OCI-LY7 (cell line): ENCODE results near the gene SIAH1. TPM values are rescaled to one million over a fixed set of nuclear protein-coding genes. Genes with fewer than 3 reads are reported as not detected.

Experiments used
- BruUV-seq: library from RNA; stranded (reverse); fragments of 400-500 nt; replicated peaks from 2 replicates; lab custom pipeline; 2021; lab: Mats Ljungman, UMichigan
- CTCF ChIA-PET: fragments of 300-600 bp; sonication (Branson Sonifier 250); formaldehyde crosslinking; loops from one replicate; lab custom pipeline; 2022; ENCODE audit warnings: antibody characterized with exemption; ENCODE audit not compliant: unreplicated experiment; lab: Charles Lee
- POLR2A ChIA-PET: fragments of 300-600 bp; sonication (Branson Sonifier 250); formaldehyde crosslinking; loops from one replicate; lab custom pipeline; 2022; ENCODE audit warnings: antibody characterized with exemption; lab: Charles Lee
- DNase-seq: peaks from one replicate; pipeline ENCODE4 v3.0.0-alpha.2; 2015; ENCODE audit warnings: low spot score
- H2AFZ ChIP-seq: fragments of 200-600 bp; sonication (generic), shearing (Covaris generic); 2 replicates; pipeline ENCODE4 v1.6.1; 2014; ENCODE audit warnings: mild to moderate bottlenecking, antibody characterized with exemption, low read length, moderate library complexity
- H3K27ac ChIP-seq: fragments of 200-600 bp; sonication (generic); 2 replicates; pipeline ENCODE4 v1.5.1; 2014; ENCODE audit warnings: mixed run types, low read depth, mild to moderate bottlenecking, moderate library complexity, low read length, inconsistent platforms; ENCODE audit not compliant: poor library complexity, severe bottlenecking
- H3K36me3 ChIP-seq: fragments of 200-600 bp; sonication (generic); 2 replicates; pipeline ENCODE4 v1.6.1; 2014; ENCODE audit warnings: mild to moderate bottlenecking, antibody characterized with exemption, low read length, moderate library complexity, mixed read lengths; ENCODE audit not compliant: insufficient read depth
- H3K4me1 ChIP-seq: fragments of 200-600 bp; sonication (generic); 2 replicates; pipeline ENCODE4 v1.5.1; 2014; ENCODE audit warnings: mild to moderate bottlenecking, low read length; ENCODE audit not compliant: insufficient read depth, poor library complexity, severe bottlenecking
- H3K4me2 ChIP-seq: fragments of 200-600 bp; sonication (generic); 2 replicates; pipeline ENCODE4 v1.6.1; 2014; ENCODE audit warnings: mild to moderate bottlenecking, low read length
- H3K4me3 ChIP-seq: fragments of 200-600 bp; sonication (generic); 2 replicates; pipeline ENCODE4 v1.5.1; 2014; ENCODE audit warnings: mild to moderate bottlenecking, low read depth, low read length; ENCODE audit not compliant: poor library complexity, severe bottlenecking
- H3K79me2 ChIP-seq: fragments of 200-600 bp; sonication (generic); 2 replicates; pipeline ENCODE4 v1.6.1; 2016; ENCODE audit warnings: low read depth, mild to moderate bottlenecking, low read length, moderate library complexity, mixed read lengths; ENCODE audit not compliant: insufficient read depth
- H3K9me2 ChIP-seq: fragments of 200-600 bp; sonication (generic); 2 replicates; pipeline ENCODE4 v1.6.1; 2016; ENCODE audit warnings: mild to moderate bottlenecking, low read length, mixed read lengths; ENCODE audit not compliant: insufficient read depth
- H3K9me3 ChIP-seq: fragments of 200-600 bp; sonication (generic); 2 replicates; pipeline ENCODE4 v1.6.1; 2014; ENCODE audit warnings: mild to moderate bottlenecking, mixed run types, low read length, mixed read lengths
- H4K20me1 ChIP-seq: fragments of 200-600 bp; sonication (generic); 2 replicates; pipeline ENCODE4 v1.6.1; 2014; ENCODE audit warnings: mild to moderate bottlenecking, antibody characterized with exemption, low read length, moderate library complexity, mixed read lengths; ENCODE audit not compliant: insufficient read depth
- EZH2phosphoT487 ChIP-seq: fragments of 200-600 bp; sonication (generic); IDR thresholded peaks from 2 replicates; pipeline ENCODE4 v1.6.1; 2018; ENCODE audit warnings: low read depth, borderline replicate concordance, mild to moderate bottlenecking, mixed run types, antibody characterized with exemption, low read length, moderate library complexity, mixed read lengths
- intact Hi-C: fragments of 100-400 bp; cut with micrococcal nuclease; formaldehyde crosslinking; loops from one replicate; pipeline ENCODE4 v1.10.0; 2022; ENCODE audit not compliant: unreplicated experiment
- total RNA-seq, 2 experiments: library from RNA; depleted of rRNA in 1 of 2; stranded (reverse); fragments of >200 nt in 1 of 2; shearing (Covaris generic) in 1 of 2; gene quantifications; 2 replicates each; pipeline ENCODE4 v1.2.3, GENCODE V29; 2014 to 2022
- TF ChIP-seq, protein P1 (sequence below): fragments of 200-600 bp; sonication (generic); conservative IDR thresholded peaks from 2 replicates; pipeline ENCODE4 v1.5.1; 2014; ENCODE audit warnings: mild to moderate bottlenecking, antibody characterized with exemption, low read length, moderate library complexity, mixed read lengths

Gene SIAH1
- total RNA-seq, 2 experiments from 2014 or later, result 18.9 to 22.8 TPM

DNA sequence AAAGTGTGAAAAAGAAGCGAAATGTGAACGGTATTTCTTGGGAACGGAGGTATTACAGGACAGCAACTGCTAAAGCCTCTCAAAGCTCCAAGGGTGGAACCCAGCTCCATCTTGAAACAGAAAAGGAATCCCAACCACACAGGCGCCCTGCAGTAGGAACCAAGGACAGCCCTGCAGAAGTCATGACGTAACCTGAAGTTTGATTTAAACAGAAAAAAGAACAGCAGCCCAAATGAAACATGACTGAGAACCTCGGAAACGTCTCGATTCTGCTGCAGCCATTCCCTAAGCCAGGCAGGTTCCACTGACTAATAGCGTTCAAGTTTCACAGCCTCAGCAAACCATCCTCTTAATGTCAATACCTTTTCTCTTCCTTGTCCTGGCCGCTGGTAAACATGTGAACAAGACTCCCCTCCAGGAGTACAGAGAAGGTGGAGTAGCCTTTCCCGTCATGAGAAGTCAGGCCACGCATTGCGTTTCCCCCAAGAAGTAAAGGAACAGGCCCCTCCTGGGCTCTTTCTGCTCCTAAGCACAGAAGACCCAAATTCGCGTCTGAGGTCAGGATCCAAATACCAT is 20.1 kb downstream of the SIAH1 start:
- intact Hi-C loops, result no loop called here
- BruUV-seq, result no TSS peak
- peaks cover 12% of the 10 kb centered on the region; the same call in 1 of the 2 replicates for H3K36me3 ChIP-seq
- peaks cover 27% of the 10 kb centered on the region for H3K4me1 ChIP-seq
- ChIA-PET CTCF (interaction anchor here (0.9 kb wide), 1 partner anchor 11 kb away, joined by 3 read pairs; no protein-coding TSS in a partner anchor), POLR2A (interaction anchor here (0.6 to 1.3 kb wide), 3 partner anchors 10 to 201 kb away, joined by 3 read pairs; no protein-coding TSS in a partner anchor)
- H3K9me2 ChIP-seq, result no peaks in the 10 kb centered on the region
- no peak for DNase-seq
- H3K79me2 ChIP-seq, result peaks cover 88% of the 10 kb centered on the region
- H3K4me2 ChIP-seq, result peak overlapping the region; percentile 57; the same call in 1 of the 2 replicates
- no peaks in the 10 kb centered on the region for H3K9me3 ChIP-seq
- no peak overlapping the region for H3K27ac ChIP-seq
- no peak overlapping the region for H2AFZ ChIP-seq
- no peak overlapping the region for H3K4me3 ChIP-seq
- H4K20me1 ChIP-seq, result peaks cover 37% of the 10 kb centered on the region
- no peak for TF ChIP-seq EZH2phosphoT487
- TF ChIP-seq, protein P1, sequence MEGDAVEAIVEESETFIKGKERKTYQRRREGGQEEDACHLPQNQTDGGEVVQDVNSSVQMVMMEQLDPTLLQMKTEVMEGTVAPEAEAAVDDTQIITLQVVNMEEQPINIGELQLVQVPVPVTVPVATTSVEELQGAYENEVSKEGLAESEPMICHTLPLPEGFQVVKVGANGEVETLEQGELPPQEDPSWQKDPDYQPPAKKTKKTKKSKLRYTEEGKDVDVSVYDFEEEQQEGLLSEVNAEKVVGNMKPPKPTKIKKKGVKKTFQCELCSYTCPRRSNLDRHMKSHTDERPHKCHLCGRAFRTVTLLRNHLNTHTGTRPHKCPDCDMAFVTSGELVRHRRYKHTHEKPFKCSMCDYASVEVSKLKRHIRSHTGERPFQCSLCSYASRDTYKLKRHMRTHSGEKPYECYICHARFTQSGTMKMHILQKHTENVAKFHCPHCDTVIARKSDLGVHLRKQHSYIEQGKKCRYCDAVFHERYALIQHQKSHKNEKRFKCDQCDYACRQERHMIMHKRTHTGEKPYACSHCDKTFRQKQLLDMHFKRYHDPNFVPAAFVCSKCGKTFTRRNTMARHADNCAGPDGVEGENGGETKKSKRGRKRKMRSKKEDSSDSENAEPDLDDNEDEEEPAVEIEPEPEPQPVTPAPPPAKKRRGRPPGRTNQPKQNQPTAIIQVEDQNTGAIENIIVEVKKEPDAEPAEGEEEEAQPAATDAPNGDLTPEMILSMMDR, result no peak

- POLR2A ChIA-PET, result interaction anchor here (0.9 to 1.0 kb wide), 2 partner anchors 16 to 18 kb away, joined by 4 read pairs; no protein-coding TSS in a partner anchor
Measured at GRCh38 chr16:48361540-48362144, 23.6 kb downstream of the SIAH1 start.

More at GRCh38 chr16:48361540-48362144, 23.6 kb downstream of the SIAH1 start:
- TF ChIP-seq, protein P1, result no peak
- no peak for TF ChIP-seq EZH2phosphoT487
- Histone ChIP-seq H3K4me2 (no peak overlapping the region), H3K79me2 (peaks cover 66% of the 10 kb centered on the region), H2AFZ (no peak overlapping the region), H3K27ac (no peak overlapping the region), H3K9me3 (no peaks in the 10 kb centered on the region), H3K9me2 (no peaks in the 10 kb centered on the region), H3K4me1 (peaks cover 18% of the 10 kb centered on the region), H3K4me3 (no peak overlapping the region), H3K36me3 (peaks cover 26% of the 10 kb centered on the region; the same call in 1 of the 2 replicates), H4K20me1 (peaks cover 31% of the 10 kb centered on the region)
- intact Hi-C loops, result no loop called here
- no peak for DNase-seq
- CTCF ChIA-PET, result no interaction called here
- BruUV-seq, result no TSS peak
